GM12873 (cell line): Measurements from ENCODE around the gene CRK.

Experiments used
- CTCF ChIP-seq: IDR thresholded peaks from 2 replicates; pipeline ENCODE4 v1.5.1; 2012; ENCODE audit warnings: low read depth, mild to moderate bottlenecking, moderate library complexity, low read length, control low read depth; ENCODE audit not compliant: insufficient read depth; ENCODE audit errors: missing control alignments

The CRK gene

GRCh38 chr17:1461198-1461944 lies 5.3 kb upstream of the CRK start:
- TF ChIP-seq CTCF = no peak

GRCh38 chr17:1460233-1460632 lies 4.2 kb upstream of the CRK start:
- TF ChIP-seq CTCF = no peak

- peak; percentile 74 for TF ChIP-seq CTCF
Observed at GRCh38 chr17:1455291-1455796, 688 bp downstream of the CRK start.

GRCh38 chr17:1454541-1454940 lies 1.5 kb downstream of the CRK start:
- TF ChIP-seq CTCF = no peak

- no peak for TF ChIP-seq CTCF
Observed at GRCh38 chr17:1452836-1453235, 3.2 kb downstream of the CRK start.

GRCh38 chr17:1449412-1449967 lies 6.5 kb downstream of the CRK start:
- TF ChIP-seq CTCF = no peak

- TF ChIP-seq CTCF = no peak
Observed at GRCh38 chr17:1447052-1447451, 9.0 kb downstream of the CRK start.
